HepG2 (cell line): ENCODE data around the gene TSC22D3. TPM values are rescaled to one million over a fixed set of nuclear protein-coding genes. Genes with fewer than 3 reads are reported as not detected.

Experiments used
- ATAC-seq: fragments of 200-7000 bp; cut with Tn5 transposase; 3 replicates; pipeline ENCODE4 v1.9.1; 2020; ENCODE audit warnings: mild to moderate bottlenecking, moderate library complexity
- BruUV-seq: library from RNA; stranded (reverse); fragments of 400-500 nt; replicated peaks from 2 replicates; lab custom pipeline; 2021; lab: Mats Ljungman, UMichigan
- CTCF ChIA-PET: fragments of 300-600 bp; formaldehyde crosslinking; extraction: SDS; loops from one replicate; lab custom pipeline; 2021; ENCODE audit warnings: low total read pairs, inconsistent platforms, low intra/inter-chr PET ratio; lab: Yijun Ruan, JAX
- POLR2A ChIA-PET: fragments of 350-600 bp; sonication (Branson Sonifier 250); formaldehyde crosslinking; loops from one replicate; lab custom pipeline; 2020; ENCODE audit warnings: antibody characterized with exemption, inconsistent platforms; lab: Yijun Ruan, JAX
- DNase-seq: peaks from one replicate; pipeline ENCODE4 v3.0.0-alpha.2; 2015; ENCODE audit warnings: low spot score
- FAIRE-seq: peaks from 3 replicates; lab custom pipeline; 2011; peaks lifted over from hg19 to GRCh38; lab: Jason Lieb, UNC
- H2AFZ ChIP-seq: one replicate; pipeline ENCODE4 v1.6.1; 2011; ENCODE audit warnings: low read length, inconsistent platforms
- H3K27ac ChIP-seq: fragments of 300-600 bp; 3 replicates; pipeline ENCODE4 v1.8.0; 2011; ENCODE audit warnings: mixed run types, mild to moderate bottlenecking, mixed read lengths, low read length, inconsistent platforms; ENCODE audit not compliant: insufficient read depth; ENCODE audit errors: extremely low read length
- H3K27me3 ChIP-seq, 2 experiments: fragments of 200-600 bp in 1 of 2; 2 replicates in 1 of 2; 3 replicates in 1 of 2; pipeline versions ENCODE4 v1.6.0 to v1.8.0; 2011; ENCODE audit warnings: low read length in 2 of 2, mild to moderate bottlenecking in 2 of 2, moderate library complexity in 2 of 2, inconsistent platforms in 1 of 2; ENCODE audit not compliant: insufficient read depth in 2 of 2, control insufficient read depth in 1 of 2
- H3K36me3 ChIP-seq, 2 experiments: fragments of 200-600 bp in 1 of 2; replicated peaks in 1 of 2; 2 replicates in 1 of 2; 3 replicates in 1 of 2; pipeline versions ENCODE4 v1.5.1 to v1.8.0; 2011; ENCODE audit warnings: low read length in 2 of 2, inconsistent platforms in 1 of 2; ENCODE audit not compliant: insufficient read depth in 2 of 2, control insufficient read depth in 1 of 2
- H3K4me1 ChIP-seq: 2 replicates; pipeline ENCODE4 v1.5.1; 2012; ENCODE audit warnings: low read length, inconsistent platforms; ENCODE audit not compliant: insufficient read depth
- H3K4me2 ChIP-seq: 2 replicates; pipeline ENCODE4 v1.6.0; 2011; ENCODE audit warnings: low read depth, low read length, inconsistent platforms
- H3K4me3 ChIP-seq, 3 experiments: fragments of 200-600 bp in 1 of 3; sonication (generic), shearing (Covaris generic) in 1 of 3; replicated peaks in 1 of 3; 2 replicates each; pipeline ENCODE4 v1.5.1; 2011 to 2016; ENCODE audit warnings: low read length in 3 of 3, inconsistent platforms in 2 of 3, low read depth in 2 of 3, mild to moderate bottlenecking in 2 of 3, control low read depth in 1 of 3, mixed read lengths in 1 of 3; ENCODE audit not compliant: insufficient read depth in 1 of 3
- H3K79me2 ChIP-seq: one replicate; pipeline ENCODE4 v1.6.1; 2011; ENCODE audit warnings: low read length, inconsistent platforms; ENCODE audit not compliant: insufficient read depth
- H3K9ac ChIP-seq: 2 replicates; pipeline ENCODE4 v1.6.0; 2011; ENCODE audit warnings: mild to moderate bottlenecking, low read depth, low read length, inconsistent platforms; ENCODE audit not compliant: insufficient read depth
- H3K9me3 ChIP-seq: 2 replicates; pipeline ENCODE4 v1.5.1; 2012; ENCODE audit warnings: mild to moderate bottlenecking, low read length
- H4K20me1 ChIP-seq: 2 replicates; pipeline ENCODE4 v1.6.0; 2011; ENCODE audit warnings: inconsistent platforms, mild to moderate bottlenecking, low read length, moderate library complexity; ENCODE audit not compliant: insufficient read depth
- DPF2 ChIP-seq: sonication (generic); formaldehyde crosslinking; IDR thresholded peaks from 2 replicates; pipeline ENCODE4 v1.4.0; 2020; ENCODE audit warnings: mild to moderate bottlenecking, low read depth, missing genetic modification reagents, borderline replicate concordance
- FIP1L1 ChIP-seq: fragments of 200-400 bp; formaldehyde crosslinking; IDR thresholded peaks from 2 replicates; pipeline ENCODE4 v1.6.1; 2018; ENCODE audit warnings: low read depth, mild to moderate bottlenecking, low read length, moderate library complexity, borderline replicate concordance; ENCODE audit not compliant: insufficient read depth
- GTF2F1 ChIP-seq: fragments of 150-350 bp; IDR thresholded peaks from 2 replicates; pipeline ENCODE4 v1.6.1; 2014; ENCODE audit warnings: low read length
- HNRNPH1 ChIP-seq: fragments of 200-400 bp; formaldehyde crosslinking; optimal IDR thresholded peaks from 2 replicates; pipeline ENCODE3; 2017; ENCODE audit warnings: mild to moderate bottlenecking, low read depth, low read length
- KLF13 ChIP-seq: sonication (generic); formaldehyde crosslinking; IDR thresholded peaks from 2 replicates; pipeline ENCODE4 v1.4.0; 2020; ENCODE audit warnings: mild to moderate bottlenecking, missing genetic modification reagents
- MAFF ChIP-seq: IDR thresholded peaks from 2 replicates; pipeline ENCODE4 v1.6.1; 2011; ENCODE audit warnings: low read depth, low read length, improper control_type of control experiment
- MBD4 ChIP-seq: IDR thresholded peaks from 2 replicates; pipeline ENCODE4 v1.6.1; 2012; ENCODE audit warnings: low read length, inconsistent platforms, borderline replicate concordance
- MLLT10 ChIP-seq: sonication (generic); formaldehyde crosslinking; IDR thresholded peaks from 2 replicates; pipeline ENCODE4 v1.4.0; 2020; ENCODE audit warnings: missing genetic modification reagents
- NFIC ChIP-seq: IDR thresholded peaks from 2 replicates; pipeline ENCODE4 v1.6.1; 2012; ENCODE audit warnings: mild to moderate bottlenecking, low read length, inconsistent platforms
- PHF20 ChIP-seq: sonication (generic); formaldehyde crosslinking; IDR thresholded peaks from 2 replicates; pipeline ENCODE4 v1.5.0; 2020; ENCODE audit warnings: mild to moderate bottlenecking, missing genetic modification reagents
- PRPF4 ChIP-seq: fragments of 200-400 bp; formaldehyde crosslinking; IDR thresholded peaks from 2 replicates; pipeline ENCODE4 v1.6.1; 2016; ENCODE audit warnings: low read length, low read depth; ENCODE audit not compliant: poor library complexity, severe bottlenecking
- ZNF350 ChIP-seq: sonication (generic); formaldehyde crosslinking; IDR thresholded peaks from 2 replicates; pipeline ENCODE4 v1.4.0; 2020; ENCODE audit warnings: mild to moderate bottlenecking, low read depth, missing genetic modification reagents, borderline replicate concordance
- ZNF484 ChIP-seq: sonication (generic); formaldehyde crosslinking; IDR thresholded peaks from 2 replicates; pipeline ENCODE4 v1.5.1; 2020; ENCODE audit warnings: mild to moderate bottlenecking, low read depth, missing genetic modification reagents, borderline replicate concordance
- ZNF878 ChIP-seq: sonication (generic); formaldehyde crosslinking; IDR thresholded peaks from 2 replicates; pipeline ENCODE4 v1.8.1; 2023; ENCODE audit warnings: mild to moderate bottlenecking, missing genetic modification reagents, moderate library complexity
- ZSCAN25 ChIP-seq: sonication (generic); formaldehyde crosslinking; IDR thresholded peaks from 2 replicates; pipeline ENCODE4 v1.8.0; 2022; ENCODE audit warnings: mild to moderate bottlenecking, missing genetic modification reagents
- WGBS: methylation state at CpG from one replicate; pipeline ENCODE4 v1.1.6; 2017; ENCODE audit warnings: low lambda C conversion rate; 5-methylcytosine and 5-hydroxymethylcytosine counted together
- in situ Hi-C: cut with HindIII; loops from 2 replicates; pipeline ENCODE4 v1.10.0; 2017; ENCODE audit warnings: low pct_unique_long_range_greater_than_20kb; ENCODE audit not compliant: extremely low pct_ligation_motif_present
- intact Hi-C: fragments of 100-400 bp; cut with micrococcal nuclease; formaldehyde crosslinking; loops from one replicate; pipeline ENCODE4 v1.10.0; 2022; ENCODE audit not compliant: unreplicated experiment
- polyA plus RNA-seq, 8 experiments: library from polyadenylated mRNA; depleted of rRNA in 3 of 8; stranded (reverse) in 7 of 8; unstranded in 1 of 8; fragments of >200 nt; fragmentation: Illumina TruSeq in 4 of 8; extraction: Trizol in 4 of 8; gene quantifications; 2 replicates each; pipeline versions ENCODE4 v1.2.1 to v1.2.3, GENCODE V29; 2011 to 2016; ENCODE audit warnings: low read depth in 4 of 8, missing spikeins in 1 of 8, mixed read lengths in 1 of 8; ENCODE audit not compliant: insufficient read depth in 1 of 8
- total RNA-seq, 5 experiments: library from RNA; depleted of rRNA; stranded (reverse); fragments of >200 nt; fragmentation: Illumina TruSeq; extraction: Trizol; gene quantifications; 2 replicates each; pipeline ENCODE4 v1.2.3, GENCODE V29; 2016; ENCODE audit warnings: low read depth in 1 of 5
- TF ChIP-seq, protein P1 (sequence below): sonication (generic); formaldehyde crosslinking; IDR thresholded peaks from 2 replicates; pipeline ENCODE4 v1.8.0; 2022; ENCODE audit warnings: mild to moderate bottlenecking, missing genetic modification reagents, moderate library complexity

Gene TSC22D3
- total and polyA plus RNA-seq, 2 of the 13 experiments (the other 11 are each of a cell fraction or from before 2014, with no cell fraction given) = 0.82 to 1.5 TPM

DNA sequence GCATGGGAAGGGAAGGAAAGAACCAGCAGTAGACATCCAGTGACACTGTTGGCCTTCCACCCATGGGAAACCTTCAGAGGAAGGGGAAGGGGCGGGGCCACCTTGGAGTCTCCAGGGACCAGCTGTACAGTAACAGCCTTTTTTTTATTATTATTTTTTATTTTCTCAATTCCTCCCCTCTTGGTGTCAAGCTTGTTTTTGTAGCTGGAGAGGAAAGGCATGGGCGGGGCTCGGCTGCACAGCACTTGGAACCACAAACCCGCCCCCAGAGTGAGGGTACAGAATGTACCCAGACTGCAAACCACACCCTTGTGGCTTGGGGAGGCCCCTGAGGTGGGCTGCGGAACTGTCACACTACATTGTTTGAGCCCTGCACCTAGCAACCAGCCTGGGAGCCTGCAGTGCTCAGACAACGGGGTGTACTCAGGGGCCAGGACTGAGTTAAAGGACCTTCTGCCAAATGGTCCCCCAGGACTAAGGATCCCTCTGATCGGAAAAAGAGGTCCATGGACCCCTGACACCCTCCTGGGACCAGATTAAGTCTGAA is 101.6 kb downstream of the TSC22D3 start:
- ATAC-seq (peak; percentile 61; the same call in 2 of the 3 replicates), FAIRE-seq (no peak), DNase-seq (no peak)
- intact Hi-C loops (loop anchor here (5.0 kb wide), 1 partner anchor 43 kb away; no protein-coding TSS in a partner anchor), in situ Hi-C loops (no loop called here)
- H2AFZ ChIP-seq = no peak overlapping the region
- ChIA-PET POLR2A (no interaction called here), CTCF (no interaction called here)
- H3K79me2 ChIP-seq = no peaks in the 10 kb centered on the region
- no peak overlapping the region for H3K4me2 ChIP-seq
- no peaks in the 10 kb centered on the region for H3K36me3 ChIP-seq
- no peak overlapping the region for H3K27ac ChIP-seq
- H3K9ac ChIP-seq = no peak overlapping the region
- H3K4me1 ChIP-seq = no peaks in the 10 kb centered on the region
- BruUV-seq = no TSS peak
- WGBS = 19% methylated on average over 3 of the region's 7 CpGs
- H3K27me3 ChIP-seq = peaks cover 0 to 3% of the 10 kb centered on the region in 2 experiments; a peak in 2 of 5 replicates
- TF ChIP-seq PRPF4 (no peak), HNRNPH1 (no peak), KLF13 (CRISPR knock-in tag) (no peak), ZNF350 (no peak), ZSCAN25 (no peak), ZNF878 (CRISPR knock-in tag) (no peak), FIP1L1 (no peak), GTF2F1 (no peak), MLLT10 (CRISPR knock-in tag) (no peak), NFIC (no peak), MBD4 (no peak), ZNF484 (CRISPR knock-in tag) (no peak), DPF2 (CRISPR knock-in tag) (no peak), PHF20 (no peak), MAFF (no peak)
- TF ChIP-seq, protein P1, sequence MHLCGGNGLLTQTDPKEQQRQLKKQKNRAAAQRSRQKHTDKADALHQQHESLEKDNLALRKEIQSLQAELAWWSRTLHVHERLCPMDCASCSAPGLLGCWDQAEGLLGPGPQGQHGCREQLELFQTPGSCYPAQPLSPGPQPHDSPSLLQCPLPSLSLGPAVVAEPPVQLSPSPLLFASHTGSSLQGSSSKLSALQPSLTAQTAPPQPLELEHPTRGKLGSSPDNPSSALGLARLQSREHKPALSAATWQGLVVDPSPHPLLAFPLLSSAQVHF = no peak
- no peaks in the 10 kb centered on the region for H4K20me1 ChIP-seq
- H3K9me3 ChIP-seq = no peaks in the 10 kb centered on the region
- no peak overlapping the region for H3K4me3 ChIP-seq
